Smooth muscle cell (in vitro differentiated cells): Measurements from ENCODE around the gene HOXB5. TPM values are rescaled to one million over a fixed set of nuclear protein-coding genes. Genes with fewer than 3 reads are reported as not detected.

Experiments
- DNase-seq: peaks from one replicate; lab custom pipeline; 2025; ENCODE audit not compliant: unreplicated experiment; lab: John Stamatoyannopoulos, UW
- H2AFZ ChIP-seq: fragments of 200-600 bp; sonication (generic); 2 replicates; pipeline ENCODE4 v1.6.0; 2016; ENCODE audit warnings: antibody characterized with exemption, low read depth, mild to moderate bottlenecking
- H3F3A ChIP-seq: fragments of 200-600 bp; sonication (generic); 2 replicates; pipeline ENCODE4 v1.6.0; 2017; ENCODE audit warnings: antibody characterized with exemption, low read depth
- H3K27ac ChIP-seq: fragments of 200-600 bp; sonication (generic); 2 replicates; pipeline ENCODE4 v1.5.1; 2016; ENCODE audit warnings: low read depth, mild to moderate bottlenecking
- H3K27me3 ChIP-seq: fragments of 200-600 bp; sonication (generic); 2 replicates; pipeline ENCODE4 v1.6.1; 2016; ENCODE audit warnings: low read depth, mild to moderate bottlenecking
- H3K36me3 ChIP-seq: fragments of 200-600 bp; sonication (generic); 2 replicates; pipeline ENCODE4 v1.5.1; 2016; ENCODE audit warnings: low read depth
- H3K4me1 ChIP-seq: fragments of 200-600 bp; sonication (generic); 2 replicates; pipeline ENCODE4 v1.5.1; 2016; ENCODE audit warnings: low read depth
- H3K4me2 ChIP-seq: fragments of 200-600 bp; sonication (generic); 2 replicates; pipeline ENCODE4 v1.6.0; 2016; ENCODE audit warnings: mild to moderate bottlenecking
- H3K4me3 ChIP-seq: fragments of 200-600 bp; sonication (generic); 2 replicates; pipeline ENCODE4 v1.5.1; 2016; ENCODE audit warnings: mild to moderate bottlenecking
- H3K79me2 ChIP-seq: fragments of 200-600 bp; sonication (generic); 2 replicates; pipeline ENCODE4 v1.6.0; 2016; ENCODE audit warnings: low read depth, mild to moderate bottlenecking
- H3K9ac ChIP-seq: fragments of 200-600 bp; sonication (generic); 2 replicates; pipeline ENCODE4 v1.6.0; 2016; ENCODE audit warnings: low read depth
- H3K9me3 ChIP-seq: fragments of 200-600 bp; sonication (generic); replicated peaks from 2 replicates; pipeline ENCODE4 v1.5.1; 2016; ENCODE audit warnings: low read depth
- H4K20me1 ChIP-seq: fragments of 200-600 bp; sonication (generic); 2 replicates; pipeline ENCODE4 v1.6.0; 2016; ENCODE audit warnings: low read depth
- WGBS: methylation state at CpG from one replicate; pipeline ENCODE4 v1.1.7; 2016; ENCODE audit warnings: low lambda C conversion rate; 5-methylcytosine and 5-hydroxymethylcytosine counted together
- microRNA counts: library from miRNA; unstranded; fragments of <30 nt; microRNA quantifications from one replicate; lab custom pipeline; 2016
- microRNA-seq: library from miRNA; unstranded; fragments of <30 nt; microRNA quantifications from one replicate; pipeline ENCODE4, GENCODE V29; 2016; ENCODE audit warnings: borderline number of aligned reads
- polyA plus RNA-seq: library from polyadenylated mRNA; unstranded; fragments of >200 nt; fragmentation: Nextera tagmentation; extraction: Ambion mirVana; gene quantifications from 2 replicates; pipeline ENCODE4 v1.2.1, GENCODE V29; 2016
- small RNA-seq: library from RNA; depleted of rRNA; stranded (forward); fragments of <200 nt; gene quantifications from one replicate; pipeline ENCODE3, GENCODE V24; 2014
- total RNA-seq: library from RNA; depleted of rRNA; stranded (reverse); fragments of >200 nt; gene quantifications from 2 replicates; pipeline ENCODE4 v1.2.3, GENCODE V29; 2014
- TF ChIP-seq, protein P1 (sequence below): fragments of 200-600 bp; sonication (generic); IDR thresholded peaks from 2 replicates; pipeline ENCODE4 v1.5.1; 2017; ENCODE audit warnings: borderline replicate concordance, mild to moderate bottlenecking, antibody characterized with exemption; ENCODE audit not compliant: insufficient read depth, poor library complexity, severe bottlenecking

The HOXB5 gene
- total and polyA plus RNA-seq, 2 experiments from 2014 or later: 0.49 to 1.8 TPM

DNA sequence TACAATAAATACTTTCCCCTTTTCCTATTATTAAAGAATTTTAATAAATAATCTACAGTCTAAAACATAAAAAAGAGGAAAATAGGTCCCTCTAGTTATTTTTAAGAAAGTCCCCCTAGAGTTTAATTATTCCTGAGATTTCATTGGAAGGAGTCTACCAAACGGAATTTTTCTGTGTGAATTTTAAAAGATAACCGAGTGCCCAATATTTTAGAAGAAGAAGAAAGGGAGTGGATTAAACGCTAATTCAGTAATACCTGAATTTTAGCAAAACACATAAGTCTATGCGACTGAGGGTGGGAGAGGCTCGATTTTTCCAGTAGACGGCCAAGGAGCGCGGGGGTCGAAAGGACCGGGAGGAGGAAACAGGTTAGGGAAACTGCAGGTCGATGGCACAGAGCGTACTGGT, 50.9 kb downstream of the HOXB5 start:
- no peaks in the 10 kb centered on the region for H3K36me3 ChIP-seq
- H3K4me3 ChIP-seq: peak overlapping the region; percentile 72
- H2AFZ ChIP-seq: no peak overlapping the region
- WGBS: 5% methylated on average over 12 of the region's 12 CpGs
- DNase-seq: no peak
- TF ChIP-seq, protein P1, sequence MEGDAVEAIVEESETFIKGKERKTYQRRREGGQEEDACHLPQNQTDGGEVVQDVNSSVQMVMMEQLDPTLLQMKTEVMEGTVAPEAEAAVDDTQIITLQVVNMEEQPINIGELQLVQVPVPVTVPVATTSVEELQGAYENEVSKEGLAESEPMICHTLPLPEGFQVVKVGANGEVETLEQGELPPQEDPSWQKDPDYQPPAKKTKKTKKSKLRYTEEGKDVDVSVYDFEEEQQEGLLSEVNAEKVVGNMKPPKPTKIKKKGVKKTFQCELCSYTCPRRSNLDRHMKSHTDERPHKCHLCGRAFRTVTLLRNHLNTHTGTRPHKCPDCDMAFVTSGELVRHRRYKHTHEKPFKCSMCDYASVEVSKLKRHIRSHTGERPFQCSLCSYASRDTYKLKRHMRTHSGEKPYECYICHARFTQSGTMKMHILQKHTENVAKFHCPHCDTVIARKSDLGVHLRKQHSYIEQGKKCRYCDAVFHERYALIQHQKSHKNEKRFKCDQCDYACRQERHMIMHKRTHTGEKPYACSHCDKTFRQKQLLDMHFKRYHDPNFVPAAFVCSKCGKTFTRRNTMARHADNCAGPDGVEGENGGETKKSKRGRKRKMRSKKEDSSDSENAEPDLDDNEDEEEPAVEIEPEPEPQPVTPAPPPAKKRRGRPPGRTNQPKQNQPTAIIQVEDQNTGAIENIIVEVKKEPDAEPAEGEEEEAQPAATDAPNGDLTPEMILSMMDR: no peak
- H4K20me1 ChIP-seq: no peaks in the 10 kb centered on the region
- H3F3A ChIP-seq: peaks cover 23% of the 10 kb centered on the region
- peak overlapping the region; percentile 93 for H3K27ac ChIP-seq
- peak overlapping the region; percentile 98 for H3K4me2 ChIP-seq
- peaks cover 15% of the 10 kb centered on the region for H3K4me1 ChIP-seq
- H3K9me3 ChIP-seq: no peaks in the 10 kb centered on the region
- no peaks in the 10 kb centered on the region for H3K27me3 ChIP-seq
- H3K9ac ChIP-seq: peak overlapping the region; percentile 81
- peaks cover 30% of the 10 kb centered on the region for H3K79me2 ChIP-seq

DNA sequence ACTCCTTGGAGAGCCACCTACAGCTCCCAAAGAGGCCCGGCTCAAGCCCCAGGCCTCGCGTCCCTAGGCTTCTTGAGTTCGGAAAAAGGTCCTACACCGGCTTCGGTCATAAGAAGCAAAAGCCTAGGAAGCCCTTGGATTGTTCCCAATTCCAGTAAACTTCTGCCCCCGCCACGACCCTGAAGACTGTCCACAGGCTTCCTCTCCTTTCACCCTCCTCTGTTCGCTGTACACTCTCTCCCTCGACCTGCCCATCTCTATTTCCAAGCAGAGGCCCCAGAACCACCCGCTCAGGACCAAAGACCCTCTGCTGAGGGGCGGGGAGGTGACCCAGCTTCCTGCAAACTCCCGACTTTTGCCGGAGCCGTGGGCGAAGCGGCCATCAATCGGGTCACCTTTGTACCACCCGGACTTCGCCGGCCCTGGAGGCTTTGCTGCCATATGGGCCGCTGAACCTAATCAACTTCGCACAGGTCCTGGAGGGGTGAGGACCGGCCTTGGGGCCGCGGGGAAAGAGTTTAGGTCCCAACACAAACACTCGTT, 51.4 kb downstream of the HOXB5 start:
- no peak for DNase-seq
- H3K9ac ChIP-seq: peak overlapping the region; percentile 81
- H3K4me2 ChIP-seq: peak overlapping the region; percentile 98
- H3K9me3 ChIP-seq: no peaks in the 10 kb centered on the region
- no peaks in the 10 kb centered on the region for H3K27me3 ChIP-seq
- H3K4me3 ChIP-seq: peak overlapping the region; percentile 72
- H3K79me2 ChIP-seq: peaks cover 30% of the 10 kb centered on the region
- TF ChIP-seq, protein P1: no peak
- no peaks in the 10 kb centered on the region for H4K20me1 ChIP-seq
- H3K36me3 ChIP-seq: no peaks in the 10 kb centered on the region
- peaks cover 15% of the 10 kb centered on the region for H3K4me1 ChIP-seq
- peak overlapping the region; percentile 93 for H3K27ac ChIP-seq
- H3F3A ChIP-seq: peaks cover 23% of the 10 kb centered on the region
- H2AFZ ChIP-seq: peak overlapping the region; percentile 85
- WGBS: 7% methylated on average over 27 of the region's 27 CpGs

DNA sequence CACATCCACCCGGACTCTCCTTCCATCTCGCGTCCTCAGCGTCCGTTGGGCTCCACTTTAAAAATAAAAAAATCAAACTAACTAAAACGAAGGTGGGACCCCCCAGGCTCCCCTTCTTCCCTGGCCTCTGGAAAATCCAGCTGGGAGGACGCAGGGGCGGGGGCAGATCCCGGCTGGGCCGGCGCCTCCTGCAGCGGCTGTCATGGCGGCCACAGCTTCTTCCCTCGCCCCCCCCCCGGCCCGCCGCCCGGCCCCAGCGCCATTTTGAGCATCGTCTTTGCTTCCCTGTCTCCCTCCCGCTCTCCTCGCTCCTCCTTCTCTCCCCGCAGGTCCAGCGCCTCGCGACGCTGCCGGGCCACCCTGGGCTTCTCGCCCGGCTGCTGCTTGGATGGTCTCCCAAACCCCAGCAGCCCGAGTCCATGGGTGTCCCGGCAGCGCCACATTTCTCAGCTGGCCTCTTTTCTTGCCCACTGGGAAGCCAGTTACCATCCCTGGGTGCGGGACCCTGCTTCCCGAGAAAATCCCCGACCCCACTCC, 51.9 kb downstream of the HOXB5 start:
- peak overlapping the region; percentile 81 for H3K9ac ChIP-seq

More for the DNA sequence above, 51.9 kb downstream of the HOXB5 start:
- Histone ChIP-seq H3K79me2 (peaks cover 30% of the 10 kb centered on the region), H3K9me3 (no peaks in the 10 kb centered on the region), H3K27ac (peak overlapping the region; percentile 93), H2AFZ (peak overlapping the region; percentile 85), H3K4me3 (peak overlapping the region; percentile 72), H3K27me3 (no peaks in the 10 kb centered on the region), H3K36me3 (no peaks in the 10 kb centered on the region), H3K4me2 (peak overlapping the region; percentile 98), H4K20me1 (no peaks in the 10 kb centered on the region), H3F3A (peaks cover 21% of the 10 kb centered on the region), H3K4me1 (peaks cover 15% of the 10 kb centered on the region)
- TF ChIP-seq, protein P1: no peak
- DNase-seq: peak; percentile 22
- 7% methylated on average over 15 of the region's 36 CpGs for WGBS

MicroRNA genes within 50 kb of the gene (microRNA counts, 767-probe panel; counts per million panel counts)
- 7,929 counts per million, percentile 53 among the panel's probes with 10 or more counts for microRNA hsa-miR-10a-5p (lab: Ali Mortazavi, UCI)

Small RNAs within 50 kb of the gene (microRNA-seq; reads per million reads assigned to microRNA genes)
- 26.9 reads per million, percentile 35 among the genes with 10 or more reads in this experiment for gene MIR196A1

Small RNAs within 50 kb of the gene (small RNA-seq; reads per million reads assigned to genes)
- 3.4 reads per million, percentile 55 among the genes with 10 or more reads in this experiment for gene MIR196A1

Other genes with a start within 250 kb of the HOXB5 start
- not detected in 2 replicates for gene SKAP1, start 163.6 kb downstream of the HOXB5 start, total RNA-seq
- gene SKAP1, start 163.6 kb downstream of the HOXB5 start, polyA plus RNA-seq: not detected in 2 replicates
- not detected in 2 replicates for gene HOXB1, start 62.8 kb downstream of the HOXB5 start, total RNA-seq
- gene HOXB1, start 62.8 kb downstream of the HOXB5 start, polyA plus RNA-seq: not detected in 2 replicates
- 16.9 and 40.4 TPM in 2 replicates for gene HOXB2, start 48.7 kb downstream of the HOXB5 start, total RNA-seq
- gene HOXB2, start 48.7 kb downstream of the HOXB5 start, polyA plus RNA-seq: 26.5 and 35.6 TPM in 2 replicates
- gene HOXB4, start 15.4 kb downstream of the HOXB5 start, total RNA-seq: 0.72 and 2.6 TPM in 2 replicates
- 0.96 and 1.0 TPM in 2 replicates for gene HOXB4, start 15.4 kb downstream of the HOXB5 start, polyA plus RNA-seq
- 5.1 and 9.1 TPM in 2 replicates for gene HOXB3, start 3.5 kb downstream of the HOXB5 start, total RNA-seq
- gene HOXB3, start 3.5 kb downstream of the HOXB5 start, polyA plus RNA-seq: 2.8 and 4.4 TPM in 2 replicates
- 6.3 and 7.2 TPM in 2 replicates for gene HOXB6, start 11.2 kb upstream of the HOXB5 start, total RNA-seq
- gene HOXB6, start 11.2 kb upstream of the HOXB5 start, polyA plus RNA-seq: 9.3 and 10.3 TPM in 2 replicates
- 13.7 and 16.1 TPM in 2 replicates for gene HOXB7, start 17.2 kb upstream of the HOXB5 start, total RNA-seq
- gene HOXB7, start 17.2 kb upstream of the HOXB5 start, polyA plus RNA-seq: 29.7 and 33.4 TPM in 2 replicates
- 2.0 and 3.8 TPM in 2 replicates for gene HOXB8, start 21.5 kb upstream of the HOXB5 start, total RNA-seq
- gene HOXB8, start 21.5 kb upstream of the HOXB5 start, polyA plus RNA-seq: 0.15 and 0.94 TPM in 2 replicates
- 24.3 and 25.8 TPM in 2 replicates for gene HOXB9, start 32.6 kb upstream of the HOXB5 start, total RNA-seq
- 6.9 and 13.8 TPM in 2 replicates for gene HOXB9, start 32.6 kb upstream of the HOXB5 start, polyA plus RNA-seq
- gene PRAC1, start 128.7 kb upstream of the HOXB5 start, total RNA-seq: not detected in 2 replicates
- gene PRAC1, start 128.7 kb upstream of the HOXB5 start, polyA plus RNA-seq: 2.4 and 6.5 TPM in 2 replicates
- gene PRAC2, start 129.4 kb upstream of the HOXB5 start, total RNA-seq: 3.5 and 8.4 TPM in 2 replicates
- gene PRAC2, start 129.4 kb upstream of the HOXB5 start, polyA plus RNA-seq: 6.8 and 7.8 TPM in 2 replicates
- gene HOXB13, start 135.0 kb upstream of the HOXB5 start, total RNA-seq: 3.3 and 4.8 TPM in 2 replicates
- gene HOXB13, start 135.0 kb upstream of the HOXB5 start, polyA plus RNA-seq: 4.4 and 5.4 TPM in 2 replicates
- gene TTLL6, start 223.4 kb upstream of the HOXB5 start, total RNA-seq: 0.27 TPM in 1 of 2 replicates, not detected in the other
- 0.41 TPM in 1 of 2 replicates, not detected in the other for gene TTLL6, start 223.4 kb upstream of the HOXB5 start, polyA plus RNA-seq
- 37.8 and 52.5 TPM in 2 replicates for gene CALCOCO2, start 237.3 kb upstream of the HOXB5 start, total RNA-seq
- 50.6 and 55.7 TPM in 2 replicates for gene CALCOCO2, start 237.3 kb upstream of the HOXB5 start, polyA plus RNA-seq